ENCODE measurements around the gene SEMA4C.
"Not testable (repeated sequence)": the region's sequence is repeated elsewhere in the genome, so short reads cannot be mapped to it uniquely, and the experiment has no call there.

Gene SEMA4C

DNA sequence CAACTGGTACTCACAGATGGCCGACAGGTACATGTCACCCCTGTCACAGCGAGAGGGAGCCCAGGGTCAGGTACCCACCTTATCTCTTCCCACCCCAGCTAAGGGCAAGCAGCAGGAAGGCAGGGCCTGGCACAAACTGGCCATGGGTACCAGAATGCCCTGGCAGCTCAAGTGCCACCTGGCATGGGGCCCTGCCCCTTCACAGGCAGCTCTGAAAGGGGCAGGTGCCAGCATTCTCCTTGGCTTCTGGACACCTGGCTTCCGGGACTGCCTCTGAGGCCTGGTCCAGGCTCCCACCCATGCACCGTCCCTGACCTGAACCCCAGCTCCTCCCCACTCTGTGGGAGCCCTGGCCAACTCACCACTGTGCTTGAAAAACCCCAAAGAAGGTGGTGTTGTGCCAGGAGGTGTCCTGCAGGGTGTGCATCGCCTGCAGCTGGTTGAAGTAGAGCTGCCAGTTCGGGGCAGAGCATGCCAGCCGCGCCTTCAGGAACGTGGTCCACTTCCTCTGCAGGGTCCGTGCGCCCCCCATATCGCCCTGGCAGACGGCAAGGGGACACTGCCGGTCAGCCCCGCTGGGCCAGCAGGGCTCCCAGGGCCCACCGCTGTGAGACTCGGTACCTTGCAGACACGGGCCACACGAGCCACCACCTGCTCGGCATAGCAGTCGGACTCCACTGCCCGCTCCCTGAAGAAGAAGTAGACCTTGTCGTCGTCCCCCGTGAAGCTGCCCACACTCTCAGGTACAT lies 5.4 kb downstream of the SEMA4C start:
- no peak for DNase-seq

DNA sequence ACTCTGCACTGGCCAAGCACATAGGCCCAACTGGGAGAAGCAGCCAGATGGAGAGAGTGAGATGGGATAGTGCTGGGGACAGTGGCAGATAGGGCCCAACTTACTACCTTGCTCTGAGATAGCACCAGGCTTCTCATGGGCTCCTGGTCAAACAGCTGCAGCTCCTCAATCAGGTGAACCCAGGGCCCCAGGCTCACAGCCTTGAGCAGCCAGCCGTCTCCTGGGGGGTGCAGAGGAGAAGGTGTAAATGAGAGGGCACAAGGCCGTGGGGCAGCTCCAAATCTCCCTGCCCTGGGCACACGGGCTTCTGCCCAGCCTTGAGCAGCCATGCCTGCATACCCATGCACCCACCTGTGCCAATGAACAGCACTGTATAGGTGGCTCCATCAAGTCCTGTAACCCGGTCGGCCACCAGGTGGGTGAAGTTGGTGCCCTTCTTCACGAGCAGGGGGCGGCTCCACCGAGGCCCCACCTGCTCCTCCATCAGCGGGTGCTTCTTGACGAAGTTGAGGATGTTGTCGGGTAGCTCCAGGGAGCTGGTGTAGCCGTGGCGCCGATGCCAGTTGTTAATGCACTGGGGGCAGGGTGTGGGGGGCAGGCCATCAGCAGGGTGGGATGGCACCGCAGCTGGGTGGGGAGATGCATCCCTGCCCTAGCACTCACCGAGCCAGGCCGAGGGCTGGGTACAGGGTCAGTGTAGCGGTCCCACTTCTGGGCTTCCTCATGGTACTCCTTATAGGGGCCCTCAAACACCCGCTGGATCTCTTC lies 6.1 kb downstream of the SEMA4C start:
- DNase-seq: no peak

DNA sequence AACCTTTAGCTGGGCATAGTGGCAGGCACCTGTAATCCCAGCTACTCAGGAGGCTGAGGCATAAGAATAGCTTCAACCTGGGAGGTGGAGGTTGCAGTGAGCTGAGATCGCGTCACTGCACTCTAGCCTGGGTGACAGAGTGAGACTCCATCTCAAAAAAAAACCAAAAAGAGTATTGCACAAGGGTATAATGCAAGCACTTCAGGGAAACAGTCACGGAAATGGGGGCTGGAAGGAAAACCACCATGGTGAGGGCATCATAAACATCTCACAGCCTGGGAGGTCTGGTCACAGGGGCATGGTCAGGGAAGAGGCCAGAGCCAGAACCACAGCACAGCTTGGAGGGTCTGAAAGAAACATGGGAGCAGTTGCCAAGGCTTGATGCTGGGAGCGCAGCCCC lies 6.8 kb downstream of the SEMA4C start:
- DNase-seq: not testable (repeated sequence)

DNA sequence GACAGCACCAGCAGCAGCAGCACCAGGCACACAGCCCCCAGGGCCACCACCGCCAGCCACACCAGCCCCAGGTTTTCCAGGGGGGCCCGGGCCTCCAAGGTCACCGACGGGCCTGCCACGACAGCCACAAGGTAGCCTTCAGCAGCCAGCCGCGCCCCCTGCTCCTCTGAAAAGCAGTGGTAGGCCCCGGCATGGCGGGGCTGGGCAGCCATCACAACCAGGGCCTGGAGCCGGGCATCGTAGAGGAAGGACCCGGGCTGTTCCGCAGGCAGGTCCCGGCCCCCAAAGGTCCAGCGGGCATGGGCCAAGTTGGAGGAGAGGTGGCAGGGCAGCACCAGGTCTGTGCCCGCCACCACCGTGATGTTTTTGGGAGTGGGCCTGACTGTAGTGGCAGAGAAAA lies 8.8 kb downstream of the SEMA4C start:
- DNase-seq: no peak

DNA sequence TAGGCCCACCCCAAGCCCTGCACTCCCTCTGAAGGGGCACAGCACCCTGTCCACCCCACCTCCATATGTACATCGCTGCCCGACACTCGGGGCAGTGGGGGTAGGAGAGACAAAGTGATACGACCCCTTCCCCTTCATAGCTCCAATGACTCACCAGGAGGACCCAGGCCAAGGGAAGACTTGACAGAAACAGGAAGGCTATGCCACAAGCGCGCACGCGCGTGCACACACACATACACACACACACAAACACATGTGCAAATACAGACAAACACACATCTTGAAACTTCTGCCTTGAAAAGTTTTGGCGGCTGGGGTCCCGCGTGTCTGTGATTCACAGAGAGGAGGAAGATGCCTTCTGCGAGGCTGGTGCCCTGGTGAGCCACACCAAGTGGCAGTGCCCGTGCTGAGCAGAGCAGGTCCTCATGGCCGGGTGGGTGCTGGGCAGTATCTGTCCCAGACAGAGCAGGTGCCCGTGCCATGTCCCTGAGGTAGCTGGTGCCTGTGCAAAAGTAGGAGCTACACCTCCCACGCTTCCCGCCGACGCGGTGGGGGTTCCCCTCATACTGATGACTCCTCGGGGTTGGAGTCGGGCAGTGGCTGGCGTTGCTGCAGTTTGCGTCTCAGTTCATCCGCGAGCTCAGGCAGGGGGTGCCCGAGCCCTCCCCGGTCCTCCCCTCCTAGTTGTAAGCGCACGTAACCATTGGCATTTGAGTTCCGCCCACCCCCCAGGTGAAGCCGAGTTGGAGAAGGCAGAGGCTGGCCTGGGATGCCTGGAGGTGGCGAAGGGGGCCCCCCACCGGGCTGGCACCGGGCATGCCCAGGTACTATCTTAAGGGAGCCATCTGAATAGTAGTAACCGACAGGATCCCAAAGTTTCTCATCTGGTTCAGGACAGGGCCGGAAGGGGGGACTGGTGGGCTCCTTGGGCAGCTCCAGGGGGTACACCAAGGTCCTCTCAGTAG lies 9.5 kb downstream of the SEMA4C start:
- DNase-seq: peak; percentile 50 to 57

DNA sequence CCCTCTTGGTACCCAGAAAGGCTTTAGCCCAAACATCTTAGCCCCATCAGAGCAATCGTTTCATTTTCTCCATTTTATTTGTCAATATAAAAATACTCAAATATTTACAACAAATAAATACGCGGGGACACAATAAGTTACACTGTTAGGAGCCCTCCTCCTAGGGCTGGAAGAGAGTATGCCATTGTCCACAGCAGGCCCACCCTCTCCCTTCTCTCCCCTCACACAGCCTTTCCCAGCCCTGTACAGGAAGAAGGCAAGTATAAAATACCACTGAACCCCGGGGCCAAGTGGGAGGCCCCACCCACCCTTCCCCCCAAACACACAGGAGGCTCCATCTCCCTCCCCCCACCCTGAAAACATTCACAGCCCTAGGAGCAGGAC lies 10.2 kb downstream of the SEMA4C start:
- DNase-seq: no peak

DNA sequence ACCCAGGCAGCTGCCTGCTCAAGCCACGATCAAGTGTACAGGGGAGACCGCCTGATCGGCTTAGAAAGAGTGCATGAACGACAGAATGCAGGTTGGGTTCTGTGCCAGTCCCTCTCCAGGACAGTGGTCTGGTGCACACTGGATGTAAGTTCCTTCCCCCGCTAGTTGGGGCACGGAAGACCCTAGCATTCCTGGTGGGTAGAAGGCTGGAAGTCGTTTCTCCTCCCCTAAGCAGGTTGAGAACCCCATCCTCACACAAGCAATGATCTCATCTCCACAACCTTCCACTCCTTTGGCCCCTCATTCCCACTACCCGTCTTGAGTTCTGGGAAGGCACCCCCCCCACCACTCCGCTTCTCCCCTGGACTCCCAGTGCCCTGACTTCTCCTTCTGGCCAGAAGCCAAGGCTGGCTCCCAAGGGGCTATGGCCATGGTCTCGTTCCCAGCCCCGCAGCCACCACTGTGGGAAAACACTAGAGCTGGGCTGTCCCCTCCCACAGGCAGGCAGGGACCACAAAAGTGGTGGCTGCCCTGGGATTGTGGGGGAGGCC lies 10.7 kb downstream of the SEMA4C start:
- DNase-seq: no peak

DNA sequence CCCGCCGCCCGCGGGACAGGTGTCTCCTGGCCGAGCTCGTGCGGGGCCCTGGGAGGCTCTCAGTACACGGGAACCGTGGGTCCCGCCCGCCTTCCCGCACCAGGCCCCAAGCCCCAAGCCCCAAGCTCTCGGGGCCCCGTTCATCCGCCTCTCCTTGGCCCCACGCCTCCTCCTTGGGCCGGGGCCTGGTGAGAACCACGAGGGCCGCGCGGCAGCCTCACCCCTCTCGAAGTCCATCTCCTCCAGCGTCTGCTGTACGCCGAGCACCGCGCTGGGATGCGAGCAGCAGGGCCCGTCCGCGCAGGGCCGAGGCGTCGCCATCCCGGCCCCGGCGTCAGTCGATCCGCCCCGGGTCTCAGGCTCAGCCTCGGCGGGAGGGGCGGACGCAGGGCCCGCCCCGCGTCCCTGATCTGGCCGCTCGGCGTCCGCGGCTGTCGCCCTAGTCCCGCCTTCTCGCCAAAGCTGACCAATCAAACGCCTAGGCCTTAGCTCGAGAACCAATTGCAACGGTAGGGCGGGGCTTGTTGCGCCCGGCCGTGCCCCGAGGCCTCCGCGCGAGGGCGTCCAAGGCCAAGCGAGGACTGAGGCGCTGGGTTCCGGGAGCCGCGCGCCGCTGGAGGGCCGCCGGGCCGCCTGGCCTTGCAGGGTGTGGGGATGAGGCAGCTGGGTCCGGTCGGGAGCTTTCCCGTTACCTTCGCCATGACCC lies 12.1 kb downstream of the SEMA4C start, which contains the start of gene ANKRD39:
Gene ANKRD39 (minus strand): TSS at position 350 of the 706 bp plus-strand sequence. CDS start 29 bp downstream, at position 321.
- peak; percentile 96 to 98 for DNase-seq

DNA sequence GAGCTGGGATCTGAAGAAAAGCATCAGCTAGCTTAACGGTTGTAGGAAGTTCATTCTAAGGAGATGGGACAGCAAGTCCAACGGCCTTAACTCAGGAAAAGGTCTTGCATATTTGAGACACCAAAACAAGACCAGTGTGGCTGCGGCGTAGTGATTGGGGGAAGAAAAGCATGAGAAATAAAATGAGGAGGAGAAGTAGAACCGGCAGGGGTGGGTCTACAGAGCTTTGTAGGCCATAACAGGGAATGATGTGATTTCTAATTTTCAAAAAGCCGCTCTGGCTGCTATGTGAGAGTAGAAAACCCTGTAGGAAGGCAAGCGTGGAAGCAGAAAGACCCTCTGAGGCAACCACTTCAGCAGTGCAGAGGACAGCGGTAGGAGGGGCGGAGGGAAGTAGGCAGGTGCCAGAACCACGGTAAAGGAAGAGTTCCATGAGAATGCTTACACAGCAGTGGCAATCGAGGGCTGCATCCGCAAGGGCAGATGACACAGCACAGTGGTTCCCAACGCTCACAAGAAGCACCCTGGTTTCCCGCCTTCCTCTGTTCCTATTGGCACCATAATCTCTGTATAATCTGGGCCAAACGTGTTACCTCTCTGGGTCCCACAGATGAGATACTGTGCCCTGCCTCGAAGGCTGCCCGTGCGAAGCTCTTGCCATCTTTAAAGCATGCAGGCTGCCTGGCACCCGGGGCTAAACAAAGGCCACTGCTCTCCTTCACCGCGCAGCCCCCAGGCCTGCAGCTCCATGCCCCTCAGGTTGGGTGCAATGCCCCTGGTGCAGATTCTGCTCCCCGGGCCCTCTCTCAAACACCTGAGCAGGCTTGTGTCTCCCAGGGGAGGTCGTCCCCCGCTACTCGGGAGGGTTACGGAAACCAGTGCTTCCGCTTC lies 12.9 kb downstream of the SEMA4C start:
- no peak for DNase-seq

DNA sequence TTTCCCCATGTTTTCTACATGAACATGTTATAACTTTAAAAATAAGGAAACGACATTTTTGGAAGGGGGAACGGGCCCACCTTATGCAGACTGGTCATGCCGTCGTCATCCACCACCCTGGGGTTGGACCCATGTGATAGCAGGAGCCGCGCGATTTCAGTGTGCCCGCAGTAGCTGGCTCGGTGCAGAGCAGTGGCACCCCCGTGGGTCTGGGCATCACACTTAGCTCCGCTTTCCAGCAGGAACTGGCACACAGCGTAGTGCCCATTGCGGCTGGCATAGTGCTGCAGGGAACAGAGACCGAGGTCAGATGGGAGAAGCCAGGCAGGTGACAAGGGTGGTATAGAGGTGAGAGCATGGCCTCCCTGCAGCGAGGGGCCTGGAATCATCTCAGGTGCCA lies 16.6 kb downstream of the SEMA4C start:
- DNase-seq: no peak

DNA sequence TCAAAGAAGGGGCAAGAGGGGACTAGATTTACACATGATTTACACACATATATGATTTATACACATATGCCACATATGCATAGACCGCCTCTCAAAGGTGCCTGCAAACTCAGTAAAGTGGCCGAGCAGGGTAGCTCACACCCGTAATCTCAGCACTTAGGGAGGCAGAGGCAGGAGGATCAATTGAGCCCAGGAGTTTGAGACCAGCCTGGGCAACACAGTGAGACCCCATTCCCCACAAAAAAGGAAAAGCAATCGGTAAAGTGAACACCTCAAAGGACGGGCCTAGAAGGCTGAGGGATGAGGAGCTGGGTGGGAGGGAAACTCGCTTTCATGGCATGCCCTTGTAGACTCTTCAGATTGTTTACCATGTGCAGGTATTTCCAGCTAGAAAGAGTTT lies 17.2 kb downstream of the SEMA4C start:
- DNase-seq: no peak

DNA sequence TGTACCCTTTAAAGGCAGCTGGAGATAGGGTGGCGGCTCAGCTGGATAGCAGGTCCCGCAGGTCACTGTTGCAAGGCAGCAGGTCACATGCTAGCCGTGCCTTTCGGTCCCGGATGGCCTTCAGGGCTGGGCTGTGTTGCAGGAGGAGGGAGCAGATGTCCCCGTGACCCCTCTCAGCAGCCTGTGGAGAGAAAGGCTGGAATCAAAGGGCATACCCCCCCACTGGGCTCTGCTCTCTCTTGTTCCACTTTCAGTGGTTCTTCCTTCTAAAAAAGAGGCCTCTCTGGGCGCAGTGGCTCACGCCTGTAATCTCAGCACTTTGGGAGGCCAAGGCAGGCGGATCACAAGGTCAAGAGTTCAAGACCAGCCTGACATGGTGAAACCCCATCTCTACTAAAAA lies 21.6 kb downstream of the SEMA4C start:
- DNase-seq: no peak

DNA sequence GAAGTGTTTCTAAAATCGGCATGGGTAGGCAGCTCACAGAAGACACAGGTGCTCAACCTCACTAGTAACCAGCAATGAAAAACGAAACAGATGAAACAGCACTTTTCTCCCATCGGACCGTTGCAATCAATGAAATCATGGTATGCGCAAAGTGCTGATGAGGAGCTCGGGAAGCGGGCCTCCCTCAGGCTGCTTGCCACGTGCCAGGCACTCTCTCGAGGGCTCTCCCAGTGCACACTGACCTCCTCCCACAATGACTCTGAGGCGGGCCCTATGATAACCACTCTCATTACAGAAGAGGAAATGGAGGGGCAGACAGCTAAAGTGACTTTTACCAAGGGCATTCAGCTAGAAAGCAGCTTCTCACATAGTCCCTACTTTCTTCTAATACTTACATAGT lies 22.3 kb downstream of the SEMA4C start:
- DNase-seq: no peak

DNA sequence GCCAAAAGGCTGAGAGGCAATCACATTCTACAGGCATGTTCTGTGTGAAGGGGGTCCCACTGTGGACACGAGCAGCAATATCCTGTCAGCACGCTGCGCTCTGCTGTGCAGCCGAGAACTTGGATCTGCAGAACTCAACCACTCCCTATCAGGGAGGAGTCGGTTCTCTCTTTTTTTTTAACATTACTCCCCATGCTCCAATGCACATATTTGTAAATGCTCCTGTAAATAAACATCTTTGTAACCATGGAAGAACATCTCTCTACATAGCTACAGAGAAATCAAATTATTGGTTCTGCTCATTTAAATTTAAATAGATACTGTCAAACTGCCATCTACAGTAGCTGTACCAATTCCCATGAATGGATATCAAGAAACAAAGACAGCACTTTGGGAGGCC lies 23.1 kb downstream of the SEMA4C start:
- DNase-seq: no peak

DNA sequence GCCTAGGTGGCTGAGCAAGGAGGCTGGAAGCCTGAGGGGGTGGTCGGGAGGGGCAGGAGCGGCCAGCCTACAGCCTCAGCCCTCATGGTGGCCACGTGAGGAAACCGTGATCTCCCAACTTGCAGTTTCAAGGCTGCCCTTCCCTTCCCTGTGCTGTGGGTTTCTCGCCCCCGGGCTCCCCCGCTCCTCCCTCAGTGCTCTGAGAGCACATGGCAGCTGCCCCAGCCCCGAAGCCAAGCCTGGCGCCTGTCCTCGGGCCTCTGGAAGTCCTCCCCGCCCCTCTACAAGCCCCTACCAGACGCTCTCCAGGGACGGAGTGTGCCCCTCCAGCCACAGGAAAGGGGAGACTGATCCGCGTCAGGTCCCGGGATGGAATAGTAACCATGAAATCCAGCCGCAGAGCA lies 25.5 kb downstream of the SEMA4C start:
- DNase-seq: no peak

DNA sequence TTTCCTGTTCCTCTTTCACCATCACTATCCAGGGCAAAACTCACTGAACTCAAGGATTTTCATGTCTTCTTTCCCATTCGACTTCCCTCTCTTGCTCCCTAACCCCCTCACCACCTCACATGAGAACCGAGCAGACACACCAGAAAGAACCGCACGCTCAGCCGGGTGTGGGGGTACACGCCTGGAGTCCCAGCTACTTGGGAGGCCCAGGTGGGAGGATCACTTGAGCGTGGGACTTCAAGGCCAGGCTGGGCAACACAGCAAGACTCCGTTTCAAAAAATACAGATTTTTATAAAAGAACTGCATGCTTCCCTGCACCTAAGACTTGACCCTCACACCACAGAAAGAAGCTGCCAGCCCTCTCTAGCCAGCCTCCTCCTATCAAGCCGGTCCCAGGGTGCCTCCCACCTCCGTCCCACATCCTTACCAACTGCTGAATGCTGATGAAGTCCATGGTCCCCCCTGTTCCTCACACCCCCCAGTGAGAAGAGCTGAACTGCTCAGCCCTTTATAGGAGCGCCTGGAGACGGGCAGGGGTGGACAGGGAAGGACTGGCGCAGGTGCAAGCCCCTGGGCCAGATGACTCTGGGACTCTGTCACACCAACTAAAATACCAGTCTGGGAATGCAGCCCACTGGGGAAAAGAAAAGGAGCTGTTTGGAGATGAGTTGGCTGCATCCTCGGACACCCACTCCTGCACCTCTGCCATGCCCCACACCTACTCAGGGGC lies 26.2 kb downstream of the SEMA4C start, which contains the start of gene ANKRD23:
Gene ANKRD23 (minus strand): TSS at position 484 of the 731 bp plus-strand sequence. CDS start 29 bp downstream, at position 455.
- no peak for DNase-seq

DNA sequence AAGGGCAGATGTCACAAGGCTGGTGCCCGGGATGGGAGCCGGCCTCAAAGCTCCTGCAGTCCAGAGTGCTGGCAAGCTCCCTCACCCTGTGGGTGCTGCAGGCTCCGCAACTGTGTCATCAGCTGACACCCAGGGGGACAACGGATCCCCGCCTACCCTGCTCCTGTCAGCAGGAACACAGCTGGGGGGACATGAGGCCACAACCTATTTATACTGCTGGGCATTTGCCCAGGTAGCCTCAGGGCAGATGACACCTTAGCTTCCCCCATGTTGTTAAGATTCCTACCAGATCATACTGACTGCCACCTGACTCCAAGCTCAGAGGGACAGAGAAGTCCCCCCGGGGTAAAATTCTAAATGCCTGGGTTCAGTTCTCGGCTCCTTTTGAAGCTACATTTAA lies 27.3 kb downstream of the SEMA4C start:
- no peak for DNase-seq

DNA sequence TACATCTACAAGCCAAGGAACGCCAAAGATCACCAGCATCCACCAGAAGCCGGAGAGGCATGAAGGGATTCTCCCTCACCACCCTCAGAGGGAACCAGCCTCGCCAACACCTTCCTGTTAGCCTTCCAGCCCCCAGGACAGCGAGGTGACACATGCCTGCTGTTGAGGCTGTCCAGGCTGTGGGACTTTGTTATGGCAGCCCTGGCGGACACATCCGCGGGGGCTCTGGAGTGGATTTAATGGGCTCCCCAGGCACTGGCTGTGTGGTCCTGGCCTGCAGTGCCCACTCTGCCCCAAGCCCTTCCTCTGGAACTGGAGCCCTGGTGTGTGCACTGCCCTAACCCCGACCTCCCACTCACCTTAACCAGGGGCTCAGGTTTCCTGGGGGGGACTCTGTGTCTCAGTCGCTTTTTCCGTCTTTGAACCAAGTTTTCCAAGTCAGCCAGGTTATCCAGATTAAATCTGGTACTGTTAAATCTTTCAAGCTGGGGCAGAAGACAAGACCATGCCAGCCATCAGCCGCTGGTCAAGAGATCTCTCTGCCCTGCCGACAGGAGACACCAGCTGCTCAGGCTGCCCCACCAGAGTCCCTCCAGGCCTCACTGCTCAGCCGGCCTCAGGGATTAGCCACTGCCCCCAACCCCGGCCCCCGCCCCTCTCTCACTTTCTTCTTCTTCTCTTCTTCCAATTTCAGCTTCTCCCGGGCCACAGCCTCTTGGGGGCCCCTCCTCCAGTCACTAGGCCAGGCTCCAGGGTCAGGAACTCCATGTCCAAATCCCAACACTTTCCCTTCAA lies 28.0 kb downstream of the SEMA4C start:
- DNase-seq: no peak

Measured in stimulated activated CD4-positive, alpha-beta T cell treated with anti-CD3 and anti-CD28 coated beads, Interleukin-4, amount 100 ng/mL, for 4 hours (primary cell).